ENCODE results near the gene SEMA4C. TPM values are rescaled to one million over a fixed set of nuclear protein-coding genes. Genes with fewer than 3 reads are reported as not detected.

SEMA4C gene
- polyA plus RNA-seq, 2 donors: 13.1 to 14.2 TPM

- WGBS, 2 donors: 70 to 73% methylated on average over 13 to 14 of the region's 14 CpGs
- Histone ChIP-seq H3K36me3 (ENCODE audit: control insufficient read depth in 2 of 2, insufficient read depth in 2 of 2, low read length in 1 of 2) (no peaks in the 10 kb centered on the region), H3K4me3 (ENCODE audit: low read depth in 1 of 2, low read length in 2 of 2) (no peak overlapping the region), H3K9me3 (ENCODE audit: control insufficient read depth in 2 of 2, insufficient read depth in 1 of 2, low read depth in 1 of 2, low read length in 1 of 2) (no peaks in the 10 kb centered on the region), H3K4me1 (ENCODE audit: control insufficient read depth in 2 of 2, insufficient read depth in 2 of 2, low read length in 1 of 2) (peaks cover 3 to 23% of the 10 kb centered on the region in 2 donors), H3K27ac (ENCODE audit: low read depth in 2 of 2, low read length in 1 of 2) (peak overlapping the region; percentile 6 to 16), H3K27me3 (ENCODE audit: control insufficient read depth in 1 of 2, insufficient read depth in 2 of 2, low read length in 2 of 2) (no peaks in the 10 kb centered on the region)
Measured at GRCh38 chr2:96875498-96876268, 5.8 kb upstream of the SEMA4C start.

- WGBS, 2 donors: 26 to 33% methylated on average over 18 of the region's 18 CpGs
- H3K4me3 ChIP-seq (ENCODE audit: low read depth in 1 of 2, low read length in 2 of 2): no peak overlapping the region
- no peaks in the 10 kb centered on the region for H3K9me3 ChIP-seq (ENCODE audit: control insufficient read depth in 2 of 2, insufficient read depth in 1 of 2, low read depth in 1 of 2, low read length in 1 of 2)
- no peaks in the 10 kb centered on the region for H3K27me3 ChIP-seq (ENCODE audit: control insufficient read depth in 1 of 2, insufficient read depth in 2 of 2, low read length in 2 of 2)
- H3K27ac ChIP-seq (ENCODE audit: low read depth in 2 of 2, low read length in 1 of 2): peak overlapping the region; percentile 40 to 69
- H3K4me1 ChIP-seq (ENCODE audit: control insufficient read depth in 2 of 2, insufficient read depth in 2 of 2, low read length in 1 of 2): peaks cover 3 to 28% of the 10 kb centered on the region in 2 donors
- H3K36me3 ChIP-seq (ENCODE audit: control insufficient read depth in 2 of 2, insufficient read depth in 2 of 2, low read length in 1 of 2): no peaks in the 10 kb centered on the region
Measured at GRCh38 chr2:96874198-96874831, 4.4 kb upstream of the SEMA4C start.

DNA sequence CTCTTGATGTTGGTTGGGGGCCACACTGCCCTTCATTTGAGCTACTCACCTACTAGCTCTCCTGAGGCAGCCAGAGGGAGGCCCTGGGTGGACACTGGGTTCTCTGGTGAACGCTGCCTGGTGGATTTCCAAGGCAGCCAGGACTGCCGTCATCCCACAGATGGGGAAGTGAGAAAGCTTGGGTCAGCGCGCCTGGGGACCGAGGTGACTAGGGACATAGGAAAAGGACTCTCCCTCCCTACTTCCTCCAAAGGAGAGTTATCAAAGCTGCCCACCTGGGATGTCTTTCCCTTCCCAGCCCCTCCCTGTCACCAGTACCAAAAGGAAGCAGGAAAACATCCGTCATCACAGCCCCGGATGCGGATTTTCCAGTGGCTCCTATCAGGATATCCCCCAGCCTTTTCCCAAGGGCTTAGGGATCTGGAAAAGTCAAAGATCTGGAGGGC is 3.8 kb upstream of the SEMA4C start:
- Histone ChIP-seq H3K9me3 (ENCODE audit: control insufficient read depth in 2 of 2, insufficient read depth in 1 of 2, low read depth in 1 of 2, low read length in 1 of 2) (no peaks in the 10 kb centered on the region), H3K36me3 (ENCODE audit: control insufficient read depth in 2 of 2, insufficient read depth in 2 of 2, low read length in 1 of 2) (no peaks in the 10 kb centered on the region), H3K4me1 (ENCODE audit: control insufficient read depth in 2 of 2, insufficient read depth in 2 of 2, low read length in 1 of 2) (peaks cover 3 to 28% of the 10 kb centered on the region in 2 donors), H3K27ac (ENCODE audit: low read depth in 2 of 2, low read length in 1 of 2) (peak overlapping the region; percentile 40 to 69), H3K27me3 (ENCODE audit: control insufficient read depth in 1 of 2, insufficient read depth in 2 of 2, low read length in 2 of 2) (no peaks in the 10 kb centered on the region), H3K4me3 (ENCODE audit: low read depth in 1 of 2, low read length in 2 of 2) (no peak overlapping the region)
- WGBS, 2 donors: 55 to 60% methylated on average over 8 of the region's 8 CpGs

DNA sequence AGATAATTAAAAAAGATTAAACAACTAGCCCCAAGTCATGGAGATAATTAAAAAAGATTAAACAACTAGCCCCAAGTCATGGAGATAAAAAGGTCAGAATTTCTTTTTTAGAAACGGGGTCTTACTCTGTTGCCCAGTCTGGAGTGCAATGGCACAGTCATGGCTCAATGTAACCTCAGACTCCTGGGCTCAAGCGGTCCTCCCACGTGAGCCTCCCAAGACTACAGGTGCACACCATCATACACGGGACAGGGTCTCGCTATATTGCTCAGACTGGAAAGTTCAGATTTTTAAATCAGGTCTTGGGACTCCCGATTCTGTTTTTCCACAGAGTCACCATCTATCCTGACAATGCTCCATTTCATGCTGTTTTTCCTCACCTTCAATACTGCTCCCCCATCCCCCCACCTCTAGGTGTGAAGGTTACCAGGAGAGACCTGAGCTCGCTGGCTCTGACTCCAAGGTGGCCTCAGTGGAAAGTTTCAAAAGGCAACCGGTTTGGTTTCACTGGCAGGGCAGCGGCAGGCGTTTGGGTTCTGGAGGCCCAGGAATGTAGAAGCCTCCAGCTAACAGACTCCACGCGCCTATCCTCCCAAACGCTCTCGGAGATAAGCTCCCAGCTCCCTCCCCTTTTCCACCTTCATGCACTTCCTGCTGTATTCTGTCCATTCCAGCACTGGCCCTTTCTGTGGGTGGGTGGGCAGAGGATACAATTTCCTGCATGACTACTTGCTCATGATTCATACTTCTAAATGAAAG is 2.9 kb upstream of the SEMA4C start:
- Histone ChIP-seq H3K27ac (ENCODE audit: low read depth in 2 of 2, low read length in 1 of 2) (peak overlapping the region; percentile 31 to 63), H3K4me3 (ENCODE audit: low read depth in 1 of 2, low read length in 2 of 2) (no peak overlapping the region), H3K27me3 (ENCODE audit: control insufficient read depth in 1 of 2, insufficient read depth in 2 of 2, low read length in 2 of 2) (no peaks in the 10 kb centered on the region), H3K4me1 (ENCODE audit: control insufficient read depth in 2 of 2, insufficient read depth in 2 of 2, low read length in 1 of 2) (peaks cover 4 to 30% of the 10 kb centered on the region in 2 donors), H3K36me3 (ENCODE audit: control insufficient read depth in 2 of 2, insufficient read depth in 2 of 2, low read length in 1 of 2) (peaks cover 0 to under 1% of the 10 kb centered on the region in 2 donors), H3K9me3 (ENCODE audit: control insufficient read depth in 2 of 2, insufficient read depth in 1 of 2, low read depth in 1 of 2, low read length in 1 of 2) (no peaks in the 10 kb centered on the region)
- 58 to 61% methylated on average over 14 of the region's 14 CpGs for WGBS, 2 donors

GRCh38 chr2:96870626-96871255 is 861 bp upstream of the SEMA4C start:
- 8 to 16% methylated on average over 13 of the region's 13 CpGs for WGBS, 2 donors
- no peaks in the 10 kb centered on the region for H3K9me3 ChIP-seq (ENCODE audit: control insufficient read depth in 2 of 2, insufficient read depth in 1 of 2, low read depth in 1 of 2, low read length in 1 of 2)
- H3K4me1 ChIP-seq (ENCODE audit: control insufficient read depth in 2 of 2, insufficient read depth in 2 of 2, low read length in 1 of 2): peaks cover 18 to 37% of the 10 kb centered on the region in 2 donors
- no peaks in the 10 kb centered on the region for H3K27me3 ChIP-seq (ENCODE audit: control insufficient read depth in 1 of 2, insufficient read depth in 2 of 2, low read length in 2 of 2)
- H3K27ac ChIP-seq (ENCODE audit: low read depth in 2 of 2, low read length in 1 of 2): peak overlapping the region; percentile 98 to 99
- peaks cover 0 to 17% of the 10 kb centered on the region in 2 donors for H3K36me3 ChIP-seq (ENCODE audit: control insufficient read depth in 2 of 2, insufficient read depth in 2 of 2, low read length in 1 of 2)
- H3K4me3 ChIP-seq (ENCODE audit: low read depth in 1 of 2, low read length in 2 of 2): peak overlapping the region; percentile 78 to 82

DNA sequence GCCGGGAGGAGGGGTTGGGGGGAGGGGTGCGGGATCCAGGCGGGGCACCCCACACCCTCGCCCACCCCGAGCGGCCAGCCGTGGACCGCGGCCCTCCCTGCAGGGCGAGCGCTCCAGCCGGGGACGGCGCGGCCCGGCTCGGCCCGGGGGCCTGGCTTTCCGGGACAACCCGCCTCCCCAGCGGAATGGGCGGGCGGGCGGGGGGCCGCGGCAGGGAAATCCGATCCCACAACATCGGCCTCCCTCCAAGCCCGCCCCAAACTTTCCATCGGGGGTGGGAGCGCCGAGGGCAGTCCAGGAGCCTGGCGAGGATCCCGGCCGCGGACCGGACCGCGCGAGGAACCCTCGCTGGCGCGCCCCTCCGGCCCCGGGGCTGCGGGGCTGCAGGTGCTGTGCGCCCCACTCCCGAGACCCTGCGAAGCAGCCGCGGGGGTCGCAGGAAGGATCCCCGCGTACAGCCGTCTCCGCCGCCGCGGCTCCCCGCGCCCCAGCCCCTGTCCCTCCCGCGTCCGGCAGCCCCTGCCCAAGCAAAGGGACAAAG is 529 bp downstream of the SEMA4C start:
- Histone ChIP-seq H3K36me3 (ENCODE audit: control insufficient read depth in 2 of 2, insufficient read depth in 2 of 2, low read length in 1 of 2) (peaks cover 4 to 31% of the 10 kb centered on the region in 2 donors), H3K27ac (ENCODE audit: low read depth in 2 of 2, low read length in 1 of 2) (peak overlapping the region; percentile 98 to 99), H3K9me3 (ENCODE audit: control insufficient read depth in 2 of 2, insufficient read depth in 1 of 2, low read depth in 1 of 2, low read length in 1 of 2) (no peaks in the 10 kb centered on the region), H3K4me3 (ENCODE audit: low read depth in 1 of 2, low read length in 2 of 2) (peak overlapping the region; percentile 78 to 82), H3K27me3 (ENCODE audit: control insufficient read depth in 1 of 2, insufficient read depth in 2 of 2, low read length in 2 of 2) (no peaks in the 10 kb centered on the region), H3K4me1 (ENCODE audit: control insufficient read depth in 2 of 2, insufficient read depth in 2 of 2, low read length in 1 of 2) (peaks cover 18 to 34% of the 10 kb centered on the region in 2 donors)
- WGBS, 2 donors: 0% methylated on average over 35 to 64 of the region's 64 CpGs

- 0% methylated on average over 53 to 76 of the region's 76 CpGs for WGBS, 2 donors
- Histone ChIP-seq H3K36me3 (ENCODE audit: control insufficient read depth in 2 of 2, insufficient read depth in 2 of 2, low read length in 1 of 2) (peaks cover 4 to 38% of the 10 kb centered on the region in 2 donors), H3K9me3 (ENCODE audit: control insufficient read depth in 2 of 2, insufficient read depth in 1 of 2, low read depth in 1 of 2, low read length in 1 of 2) (no peaks in the 10 kb centered on the region), H3K27me3 (ENCODE audit: control insufficient read depth in 1 of 2, insufficient read depth in 2 of 2, low read length in 2 of 2) (no peaks in the 10 kb centered on the region), H3K4me1 (ENCODE audit: control insufficient read depth in 2 of 2, insufficient read depth in 2 of 2, low read length in 1 of 2) (peaks cover 18 to 31% of the 10 kb centered on the region in 2 donors), H3K4me3 (ENCODE audit: low read depth in 1 of 2, low read length in 2 of 2) (peak overlapping the region; percentile 78 to 82), H3K27ac (ENCODE audit: low read depth in 2 of 2, low read length in 1 of 2) (peak overlapping the region; percentile 98 to 99)
Measured at GRCh38 chr2:96868555-96869280, 1.2 kb downstream of the SEMA4C start.

DNA sequence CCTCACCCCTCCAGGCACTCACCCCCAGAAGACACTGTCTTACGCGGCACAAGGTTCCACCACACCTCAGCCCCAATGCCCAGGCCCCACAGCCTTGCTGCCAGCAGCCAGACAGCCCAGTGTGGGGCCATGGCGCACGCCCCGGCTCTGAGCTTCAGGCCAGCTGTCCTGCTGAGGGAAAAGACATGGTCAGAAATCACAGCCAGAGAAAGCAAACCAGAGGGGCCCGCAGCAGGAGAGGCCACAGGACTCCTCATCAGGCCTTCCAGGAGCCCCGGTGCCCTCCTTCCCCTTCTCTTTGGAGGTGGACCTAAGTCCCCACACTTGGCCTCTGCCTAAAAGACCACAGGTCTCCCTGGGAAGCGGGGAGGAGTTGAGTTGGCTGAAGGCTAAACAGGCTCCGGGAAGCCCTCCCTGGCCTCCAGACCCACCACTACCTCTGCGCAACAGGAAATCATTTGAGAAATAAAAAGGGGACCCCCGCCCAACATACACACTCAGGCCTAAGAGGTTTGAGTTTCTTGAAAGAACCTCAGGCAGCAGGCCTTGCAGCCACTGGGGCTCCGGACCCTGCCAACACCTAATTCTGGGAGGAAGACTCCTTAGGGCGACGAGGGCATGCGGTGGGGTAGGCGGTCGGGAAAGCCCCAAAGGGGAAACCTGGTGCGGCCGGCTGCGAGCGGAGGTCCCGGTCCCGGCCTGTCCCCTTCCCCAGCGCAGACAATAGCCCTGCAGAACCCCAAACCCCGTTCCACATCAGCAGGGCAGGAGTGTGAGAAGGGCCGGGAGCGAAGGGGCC is 1.9 kb downstream of the SEMA4C start:
- Histone ChIP-seq H3K36me3 (ENCODE audit: control insufficient read depth in 2 of 2, insufficient read depth in 2 of 2, low read length in 1 of 2) (peaks cover 4 to 45% of the 10 kb centered on the region in 2 donors), H3K4me1 (ENCODE audit: control insufficient read depth in 2 of 2, insufficient read depth in 2 of 2, low read length in 1 of 2) (peaks cover 15 to 25% of the 10 kb centered on the region in 2 donors), H3K27me3 (ENCODE audit: control insufficient read depth in 1 of 2, insufficient read depth in 2 of 2, low read length in 2 of 2) (no peaks in the 10 kb centered on the region), H3K4me3 (ENCODE audit: low read depth in 1 of 2, low read length in 2 of 2) (peak overlapping the region; percentile 78 to 82), H3K27ac (ENCODE audit: low read depth in 2 of 2, low read length in 1 of 2) (peak overlapping the region; percentile 98 to 99), H3K9me3 (ENCODE audit: control insufficient read depth in 2 of 2, insufficient read depth in 1 of 2, low read depth in 1 of 2, low read length in 1 of 2) (no peaks in the 10 kb centered on the region)
- WGBS, 2 donors: 8 to 13% methylated on average over 27 of the region's 27 CpGs

Data from esophagus (tissue), 2 donors.